HepG2 (cell line): Measurements from ENCODE around the gene RGL1. TPM values are rescaled to one million over a fixed set of nuclear protein-coding genes. Genes with fewer than 3 reads are reported as not detected.

Experiments
- ATAC-seq: fragments of 200-7000 bp; cut with Tn5 transposase; 3 replicates; pipeline ENCODE4 v1.9.1; 2020; ENCODE audit warnings: mild to moderate bottlenecking, moderate library complexity
- BruUV-seq: library from RNA; stranded (reverse); fragments of 400-500 nt; replicated peaks from 2 replicates; lab custom pipeline; 2021; lab: Mats Ljungman, UMichigan
- CTCF ChIA-PET: fragments of 300-600 bp; formaldehyde crosslinking; extraction: SDS; loops from one replicate; lab custom pipeline; 2021; ENCODE audit warnings: low total read pairs, inconsistent platforms, low intra/inter-chr PET ratio; lab: Yijun Ruan, JAX
- POLR2A ChIA-PET: fragments of 350-600 bp; sonication (Branson Sonifier 250); formaldehyde crosslinking; loops from one replicate; lab custom pipeline; 2020; ENCODE audit warnings: antibody characterized with exemption, inconsistent platforms; lab: Yijun Ruan, JAX
- DNase-seq: peaks from one replicate; pipeline ENCODE4 v3.0.0-alpha.2; 2015; ENCODE audit warnings: low spot score
- FAIRE-seq: peaks from 3 replicates; lab custom pipeline; 2011; peaks lifted over from hg19 to GRCh38; lab: Jason Lieb, UNC
- H2AFZ ChIP-seq: one replicate; pipeline ENCODE4 v1.6.1; 2011; ENCODE audit warnings: low read length, inconsistent platforms
- H3K27ac ChIP-seq: fragments of 300-600 bp; 3 replicates; pipeline ENCODE4 v1.8.0; 2011; ENCODE audit warnings: mixed run types, mild to moderate bottlenecking, mixed read lengths, low read length, inconsistent platforms; ENCODE audit not compliant: insufficient read depth; ENCODE audit errors: extremely low read length
- H3K27me3 ChIP-seq, 2 experiments: fragments of 200-600 bp in 1 of 2; 2 replicates in 1 of 2; 3 replicates in 1 of 2; pipeline versions ENCODE4 v1.6.0 to v1.8.0; 2011; ENCODE audit warnings: low read length in 2 of 2, mild to moderate bottlenecking in 2 of 2, moderate library complexity in 2 of 2, inconsistent platforms in 1 of 2; ENCODE audit not compliant: insufficient read depth in 2 of 2, control insufficient read depth in 1 of 2
- H3K36me3 ChIP-seq, 2 experiments: fragments of 200-600 bp in 1 of 2; replicated peaks in 1 of 2; 2 replicates in 1 of 2; 3 replicates in 1 of 2; pipeline versions ENCODE4 v1.5.1 to v1.8.0; 2011; ENCODE audit warnings: low read length in 2 of 2, inconsistent platforms in 1 of 2; ENCODE audit not compliant: insufficient read depth in 2 of 2, control insufficient read depth in 1 of 2
- H3K4me1 ChIP-seq: 2 replicates; pipeline ENCODE4 v1.5.1; 2012; ENCODE audit warnings: low read length, inconsistent platforms; ENCODE audit not compliant: insufficient read depth
- H3K4me2 ChIP-seq: 2 replicates; pipeline ENCODE4 v1.6.0; 2011; ENCODE audit warnings: low read depth, low read length, inconsistent platforms
- H3K4me3 ChIP-seq, 3 experiments: fragments of 200-600 bp in 1 of 3; sonication (generic), shearing (Covaris generic) in 1 of 3; replicated peaks in 1 of 3; 2 replicates each; pipeline ENCODE4 v1.5.1; 2011 to 2016; ENCODE audit warnings: low read length in 3 of 3, inconsistent platforms in 2 of 3, low read depth in 2 of 3, mild to moderate bottlenecking in 2 of 3, control low read depth in 1 of 3, mixed read lengths in 1 of 3; ENCODE audit not compliant: insufficient read depth in 1 of 3
- H3K79me2 ChIP-seq: one replicate; pipeline ENCODE4 v1.6.1; 2011; ENCODE audit warnings: low read length, inconsistent platforms; ENCODE audit not compliant: insufficient read depth
- H3K9ac ChIP-seq: 2 replicates; pipeline ENCODE4 v1.6.0; 2011; ENCODE audit warnings: mild to moderate bottlenecking, low read depth, low read length, inconsistent platforms; ENCODE audit not compliant: insufficient read depth
- H3K9me3 ChIP-seq: 2 replicates; pipeline ENCODE4 v1.5.1; 2012; ENCODE audit warnings: mild to moderate bottlenecking, low read length
- H4K20me1 ChIP-seq: 2 replicates; pipeline ENCODE4 v1.6.0; 2011; ENCODE audit warnings: inconsistent platforms, mild to moderate bottlenecking, low read length, moderate library complexity; ENCODE audit not compliant: insufficient read depth
- BHLHE40 ChIP-seq: IDR thresholded peaks from 2 replicates; pipeline ENCODE4 v1.6.1; 2011; ENCODE audit warnings: low read length, improper control_type of control experiment
- CBX1 ChIP-seq: IDR thresholded peaks from one replicate; pipeline ENCODE4 v1.6.1; 2016; ENCODE audit warnings: antibody characterized with exemption, low read depth
- ERF ChIP-seq: IDR thresholded peaks from 2 replicates; pipeline ENCODE4 v1.6.1; 2018; ENCODE audit warnings: missing biosample characterization, missing genetic modification reagents
- HHEX ChIP-seq: IDR thresholded peaks from 2 replicates; pipeline ENCODE4 v1.6.1; 2016; ENCODE audit warnings: control low read depth
- HNRNPLL ChIP-seq: fragments of 200-400 bp; formaldehyde crosslinking; IDR thresholded peaks from 2 replicates; pipeline ENCODE4 v1.6.1; 2017; ENCODE audit warnings: mild to moderate bottlenecking, low read depth, low read length; ENCODE audit not compliant: poor library complexity, severe bottlenecking
- MBNL3 ChIP-seq: fragments of 250-450 bp; sonication (Bioruptor Pico); conservative IDR thresholded peaks from 2 replicates; pipeline ENCODE4 v1.8.0; 2022; ENCODE audit warnings: mild to moderate bottlenecking, inconsistent platforms
- MIER3 ChIP-seq: IDR thresholded peaks from 2 replicates; pipeline ENCODE4 v1.6.1; 2016; ENCODE audit warnings: missing compliant biosample characterization, borderline replicate concordance
- MIXL1 ChIP-seq: IDR thresholded peaks from 2 replicates; pipeline ENCODE4 v1.6.1; 2016
- POGK ChIP-seq: sonication (generic); formaldehyde crosslinking; conservative IDR thresholded peaks from 2 replicates; pipeline ENCODE4 v1.8.0; 2022; ENCODE audit warnings: mild to moderate bottlenecking, moderate library complexity, missing genetic modification reagents
- SKI ChIP-seq: fragments of 450-650 bp; IDR thresholded peaks from one replicate; pipeline ENCODE4 v1.6.1; 2018; ENCODE audit warnings: mild to moderate bottlenecking; ENCODE audit not compliant: partially characterized antibody
- STAG1 ChIP-seq: sonication (generic); formaldehyde crosslinking; IDR thresholded peaks from 2 replicates; pipeline ENCODE4 v1.4.0; 2020; ENCODE audit warnings: missing genetic modification reagents
- THAP11 ChIP-seq: IDR thresholded peaks from 2 replicates; pipeline ENCODE4 v1.6.1; 2016; ENCODE audit warnings: missing biosample characterization, missing genetic modification reagents
- TIGD3 ChIP-seq: sonication (generic); formaldehyde crosslinking; IDR thresholded peaks from 2 replicates; pipeline ENCODE4 v1.5.1; 2020; ENCODE audit warnings: mild to moderate bottlenecking, missing genetic modification reagents, borderline replicate concordance
- ZNF660 ChIP-seq: sonication (generic); formaldehyde crosslinking; IDR thresholded peaks from 2 replicates; pipeline ENCODE4 v1.5.1; 2020; ENCODE audit warnings: mild to moderate bottlenecking, low read depth, missing genetic modification reagents, borderline replicate concordance
- WGBS: methylation state at CpG from one replicate; pipeline ENCODE4 v1.1.6; 2017; ENCODE audit warnings: low lambda C conversion rate; 5-methylcytosine and 5-hydroxymethylcytosine counted together
- in situ Hi-C: cut with HindIII; loops from 2 replicates; pipeline ENCODE4 v1.10.0; 2017; ENCODE audit warnings: low pct_unique_long_range_greater_than_20kb; ENCODE audit not compliant: extremely low pct_ligation_motif_present
- intact Hi-C: fragments of 100-400 bp; cut with micrococcal nuclease; formaldehyde crosslinking; loops from one replicate; pipeline ENCODE4 v1.10.0; 2022; ENCODE audit not compliant: unreplicated experiment
- polyA plus RNA-seq, 8 experiments: library from polyadenylated mRNA; depleted of rRNA in 3 of 8; stranded (reverse) in 7 of 8; unstranded in 1 of 8; fragments of >200 nt; fragmentation: Illumina TruSeq in 4 of 8; extraction: Trizol in 4 of 8; gene quantifications; 2 replicates each; pipeline versions ENCODE4 v1.2.1 to v1.2.3, GENCODE V29; 2011 to 2016; ENCODE audit warnings: low read depth in 4 of 8, missing spikeins in 1 of 8, mixed read lengths in 1 of 8; ENCODE audit not compliant: insufficient read depth in 1 of 8
- total RNA-seq, 5 experiments: library from RNA; depleted of rRNA; stranded (reverse); fragments of >200 nt; fragmentation: Illumina TruSeq; extraction: Trizol; gene quantifications; 2 replicates each; pipeline ENCODE4 v1.2.3, GENCODE V29; 2016; ENCODE audit warnings: low read depth in 1 of 5

Gene RGL1
- total and polyA plus RNA-seq, 2 of the 13 experiments (the other 11 are each of a cell fraction or from before 2014, with no cell fraction given): 3.5 to 4.7 TPM

GRCh38 chr1:183891158-183891856, 86.4 kb downstream of the RGL1 start:
- no peaks in the 10 kb centered on the region for H4K20me1 ChIP-seq
- H3K4me2 ChIP-seq: no peak overlapping the region
- no peaks in the 10 kb centered on the region for H3K27me3 ChIP-seq
- no TSS peak for BruUV-seq
- FAIRE-seq (no peak), ATAC-seq (no peak), DNase-seq (no peak)
- no peak overlapping the region for H3K4me3 ChIP-seq
- ChIA-PET CTCF (no interaction called here), POLR2A (no interaction called here)
- H3K36me3 ChIP-seq: peaks cover 3 to 5% of the 10 kb centered on the region in 2 experiments; a peak in 3 of 5 replicates
- no peaks in the 10 kb centered on the region for H3K79me2 ChIP-seq
- in situ Hi-C loops: no loop called here
- H3K27ac ChIP-seq: no peak overlapping the region
- H2AFZ ChIP-seq: no peak overlapping the region
- H3K9me3 ChIP-seq: no peaks in the 10 kb centered on the region
- intact Hi-C loops: loop anchor here (5.0 kb wide), 1 partner anchor 49 kb away; no protein-coding TSS in a partner anchor
- peaks cover 23% of the 10 kb centered on the region for H3K4me1 ChIP-seq
- no peak for TF ChIP-seq CBX1
- no peak for TF ChIP-seq HNRNPLL
- no peak for TF ChIP-seq BHLHE40
- no peak for TF ChIP-seq TIGD3 (CRISPR knock-in tag)
- WGBS: 94% methylated on average over 3 of the region's 3 CpGs
- no peak overlapping the region for H3K9ac ChIP-seq

GRCh38 chr1:183892351-183892793, 87.5 kb downstream of the RGL1 start:
- no peak overlapping the region for H3K9ac ChIP-seq
- H3K36me3 ChIP-seq: peaks cover 3 to 5% of the 10 kb centered on the region in 2 experiments; a peak in 3 of 5 replicates
- H2AFZ ChIP-seq: no peak overlapping the region
- FAIRE-seq: peak; percentile 81
- H3K27ac ChIP-seq: no peak overlapping the region
- H3K4me1 ChIP-seq: peaks cover 23% of the 10 kb centered on the region
- no peak overlapping the region for H3K4me3 ChIP-seq
- ChIA-PET CTCF (no interaction called here), POLR2A (interaction anchor here (1.2 kb wide), 1 partner anchor 11 kb away, joined by 10 read pairs; no protein-coding TSS in a partner anchor)
- no peaks in the 10 kb centered on the region for H4K20me1 ChIP-seq
- H3K4me2 ChIP-seq: peak overlapping the region; percentile 20; the same call in 1 of the 2 replicates
- peak; percentile 92 for ATAC-seq
- H3K27me3 ChIP-seq: no peaks in the 10 kb centered on the region
- H3K9me3 ChIP-seq: no peaks in the 10 kb centered on the region
- peak; percentile 72 for DNase-seq
- BruUV-seq: no TSS peak
- in situ Hi-C loops: no loop called here
- intact Hi-C loops: loop anchor here (5.0 kb wide), 1 partner anchor 50 kb away; no protein-coding TSS in a partner anchor
- H3K79me2 ChIP-seq: no peaks in the 10 kb centered on the region
- TF ChIP-seq ERF (CRISPR knock-in tag): peak; percentile 27; the same call in 1 of the 2 replicates
- TF ChIP-seq ZNF660: no peak
- TF ChIP-seq STAG1: no peak
- TF ChIP-seq POGK (CRISPR knock-in tag): 0 out of 2 replicates have a peak, but pooled peaks have one; percentile 43
- peak; percentile 62 for TF ChIP-seq HHEX
- TF ChIP-seq MIER3 (CRISPR knock-in tag): peak; percentile 70; the same call in 1 of the 2 replicates
- TF ChIP-seq THAP11 (CRISPR knock-in tag): peak; percentile 45; the same call in 1 of the 2 replicates
- TF ChIP-seq MIXL1: peak; percentile 55
- no peak for TF ChIP-seq MBNL3 (CRISPR knock-in tag)
- TF ChIP-seq SKI: peak; percentile 62
